ENCODE measurements around the gene SGCG. TPM values are rescaled to one million over a fixed set of nuclear protein-coding genes. Genes with fewer than 3 reads are reported as not detected.
"Not testable (repeated sequence)": the region's sequence is repeated elsewhere in the genome, so short reads cannot be mapped to it uniquely, and the experiment has no call there.

Gene SGCG
- total and polyA plus RNA-seq, 2 of the 4 experiments (the other 2 are of a cell fraction): under 0.01 TPM; not detected in 1

DNA sequence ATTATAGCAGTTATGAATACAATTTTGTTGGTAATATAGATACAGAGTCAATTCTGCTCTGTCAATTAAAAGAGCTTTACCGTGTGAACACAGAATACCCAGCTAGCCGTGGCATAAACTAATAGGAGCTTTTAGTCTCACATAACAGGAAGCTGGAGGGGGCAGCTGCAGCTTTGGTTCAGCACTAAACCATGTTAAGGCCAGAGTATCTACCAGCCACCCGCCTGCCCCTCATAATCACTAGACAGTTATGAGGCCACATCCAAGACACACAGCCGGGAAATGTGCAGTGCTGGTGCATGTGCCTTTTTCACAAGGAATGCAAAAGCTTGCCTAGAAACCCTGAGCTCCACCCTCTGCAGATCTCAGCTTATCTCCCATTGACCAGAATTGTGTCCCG is 62.3 kb downstream of the SGCG start:
- Histone ChIP-seq H4K8ac (ENCODE audit: low read depth in 2 of 2, low read length in 2 of 2) (no peak overlapping the region), H2AFZ (replicated peaks; ENCODE audit: low read length, poor library complexity) (no peak overlapping the region), H3K4ac (ENCODE audit: low read depth, low read length) (no peak overlapping the region), H3K9ac (ENCODE audit: low read depth, low read length) (no peak overlapping the region), H2AK5ac (ENCODE audit: low read depth, low read length) (no peak overlapping the region), H2AK9ac (replicated peaks; ENCODE audit: low read depth, low read length, poor library complexity) (no peak overlapping the region), H3K4me2 (ENCODE audit: low read depth, low read length) (no peak overlapping the region), H2BK20ac (ENCODE audit: low read depth, low read length) (no peak overlapping the region), H3K9me1 (ENCODE audit: insufficient read depth, low read length) (no peaks in the 10 kb centered on the region), H2BK5ac (ENCODE audit: low read depth, low read length, poor library complexity, severe bottlenecking) (no peak overlapping the region), H3K14ac (replicated peaks; ENCODE audit: low read depth, low read length) (no peak overlapping the region), H3K4me1 (ENCODE audit: control insufficient read depth, insufficient read depth, low read length) (no peaks in the 10 kb centered on the region), H3K4me3 (ENCODE audit: insufficient read depth, low read depth, low read length) (no peak overlapping the region), H3K27ac (ENCODE audit: insufficient read depth, low read length) (no peak overlapping the region), H4K91ac (ENCODE audit: insufficient read depth, low read depth, low read length) (no peak overlapping the region), H3K27me3 (ENCODE audit: control insufficient read depth, insufficient read depth, low read length) (no peaks in the 10 kb centered on the region; the same call in 1 of the 2 replicates), H4K20me1 (ENCODE audit: insufficient read depth, low read length) (no peaks in the 10 kb centered on the region), H3K56ac (ENCODE audit: extremely low read depth, insufficient read depth, low read length) (no peak overlapping the region), H3K23ac (ENCODE audit: low read depth, low read length) (no peak overlapping the region), H3K36me3 (ENCODE audit: control insufficient read depth, insufficient read depth, low read length) (no peaks in the 10 kb centered on the region), H2BK15ac (ENCODE audit: low read depth, low read length) (no peak overlapping the region), H2BK120ac (ENCODE audit: low read depth, low read length) (no peak overlapping the region), H3K18ac (ENCODE audit: low read depth, low read length) (no peak overlapping the region), H3K79me1 (ENCODE audit: low read depth in 1 of 2, low read length in 2 of 2) (no peaks in the 10 kb centered on the region), H3K9me3 (ENCODE audit: control insufficient read depth, insufficient read depth, low read length) (no peaks in the 10 kb centered on the region), H4K5ac (ENCODE audit: low read depth, low read length) (no peak overlapping the region)
- intact Hi-C loops (cut with micrococcal nuclease): no loop called here
- DNase-seq (no peak), ATAC-seq (ENCODE audit: low read depth) (no peak)
- POLR2A ChIA-PET (ENCODE audit: unreplicated experiment): no interaction called here
- CTCF ChIA-PET: no interaction called here
- in situ Hi-C loops (cut with MboI; ENCODE audit: low sequenced_read_pairs): no loop called here
- BruUV-seq (replicated peaks): no TSS peak
- WGBS, 2 experiments (ENCODE audit: extremely low coverage in 2 of 2, insufficient read length in 1 of 2): no CpG with 5 or more reads among the region's 5 CpGs
- TF ChIP-seq SMC3 (IDR thresholded peaks at IDR 0.05; ENCODE audit: low read depth, low read length): no peak
- TF ChIP-seq MAZ (IDR thresholded peaks at IDR 0.05; ENCODE audit: borderline replicate concordance, low read depth, low read length): no peak
- TF ChIP-seq FOS (IDR thresholded peaks at IDR 0.05; ENCODE audit: low read depth, low read length): no peak
- no peak for TF ChIP-seq MAFK (IDR thresholded peaks at IDR 0.05; ENCODE audit: low read depth, low read length)
- no peak for TF ChIP-seq RCOR1 (IDR thresholded peaks at IDR 0.05; ENCODE audit: insufficient replicate concordance, low read length)
- no peak for TF ChIP-seq RAD21 (IDR thresholded peaks at IDR 0.05; ENCODE audit: low read length)
- dilution Hi-C loops (cut with HindIII; ENCODE audit: low sequenced_read_pairs, unreplicated experiment): no loop called here

DNA sequence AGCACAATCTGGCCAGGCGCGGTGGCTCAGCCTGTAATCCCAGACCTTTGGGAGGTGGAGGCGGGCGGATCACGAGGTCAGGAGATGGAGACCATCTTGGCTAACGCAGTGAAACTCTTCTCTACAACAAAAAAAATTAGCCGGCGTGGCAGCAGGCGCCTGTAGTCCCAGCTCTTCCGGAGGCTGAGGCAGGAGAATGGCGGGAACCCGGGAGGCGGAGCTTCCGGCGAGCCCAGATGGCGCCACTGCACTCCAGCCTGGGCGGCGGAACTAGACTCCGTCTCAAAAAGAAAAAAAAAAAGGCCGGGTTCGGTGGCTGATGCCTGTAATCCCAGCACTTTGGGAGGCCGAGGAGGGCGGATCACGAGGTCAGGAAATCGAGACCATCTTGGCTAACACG is 67.6 kb downstream of the SGCG start:
- H2AFZ ChIP-seq (replicated peaks; ENCODE audit: low read length, poor library complexity); H3K79me1 ChIP-seq (ENCODE audit: low read depth in 1 of 2, low read length in 2 of 2); H4K8ac ChIP-seq (ENCODE audit: low read depth in 2 of 2, low read length in 2 of 2); dilution Hi-C loops (cut with HindIII; ENCODE audit: low sequenced_read_pairs, unreplicated experiment); ATAC-seq (ENCODE audit: low read depth); H3K18ac ChIP-seq (ENCODE audit: low read depth, low read length); POLR2A ChIA-PET (ENCODE audit: unreplicated experiment); H2BK15ac ChIP-seq (ENCODE audit: low read depth, low read length); H3K23ac ChIP-seq (ENCODE audit: low read depth, low read length); intact Hi-C loops (cut with micrococcal nuclease); H3K4ac ChIP-seq (ENCODE audit: low read depth, low read length); H3K4me1 ChIP-seq (ENCODE audit: control insufficient read depth, insufficient read depth, low read length); H3K4me3 ChIP-seq (ENCODE audit: insufficient read depth, low read depth, low read length); H3K27ac ChIP-seq (ENCODE audit: insufficient read depth, low read length); H3K27me3 ChIP-seq (ENCODE audit: control insufficient read depth, insufficient read depth, low read length); H3K9ac ChIP-seq (ENCODE audit: low read depth, low read length); H2AK5ac ChIP-seq (ENCODE audit: low read depth, low read length); H2BK20ac ChIP-seq (ENCODE audit: low read depth, low read length); CTCF ChIA-PET; H3K4me2 ChIP-seq (ENCODE audit: low read depth, low read length); H3K14ac ChIP-seq (replicated peaks; ENCODE audit: low read depth, low read length); DNase-seq; H3K9me1 ChIP-seq (ENCODE audit: insufficient read depth, low read length); H4K5ac ChIP-seq (ENCODE audit: low read depth, low read length); H3K9me3 ChIP-seq (ENCODE audit: control insufficient read depth, insufficient read depth, low read length); BruUV-seq (replicated peaks); H4K20me1 ChIP-seq (ENCODE audit: insufficient read depth, low read length); H2BK120ac ChIP-seq (ENCODE audit: low read depth, low read length); H3K36me3 ChIP-seq (ENCODE audit: control insufficient read depth, insufficient read depth, low read length); H4K91ac ChIP-seq (ENCODE audit: insufficient read depth, low read depth, low read length); H3K56ac ChIP-seq (ENCODE audit: extremely low read depth, insufficient read depth, low read length); H2BK5ac ChIP-seq (ENCODE audit: low read depth, low read length, poor library complexity, severe bottlenecking); in situ Hi-C loops (cut with MboI; ENCODE audit: low sequenced_read_pairs); H2AK9ac ChIP-seq (replicated peaks; ENCODE audit: low read depth, low read length, poor library complexity): not testable (repeated sequence)
- 93% methylated on average over 9 of the region's 26 CpGs; no CpG with 5 or more reads in 1 of the 2 experiments for WGBS, 2 experiments (ENCODE audit: extremely low coverage in 2 of 2, insufficient read length in 1 of 2)
